ENCODE results near the gene LRP6. TPM values are rescaled to one million over a fixed set of nuclear protein-coding genes. Genes with fewer than 3 reads are reported as not detected.
"Not testable (repeated sequence)": the region's sequence is repeated elsewhere in the genome, so short reads cannot be mapped to it uniquely, and the experiment has no call there.

Gene LRP6
- total RNA-seq (100 to 1,000 TPM in 1 of 2 donors, 10 to 100 TPM in 1; 39.5 to 125 TPM), polyA plus RNA-seq (10 to 100 TPM in 1 of 2 donors, 1 to 10 TPM in 1; 9.4 to 14.2 TPM)
- long read RNA-seq, donor 1, full-length matches to known transcripts: 6 of 15 reads
- long read RNA-seq, donor 1, partial matches to known transcripts: 9 of 15 reads
- long read RNA-seq, donor 1, other reads (novel, unspliced or antisense): 0 of 15 reads
- long read RNA-seq, donor 2, partial matches to known transcripts: 11 of 11 reads
- long read RNA-seq, donor 2, other reads (novel, unspliced or antisense): 0 of 11 reads
- long read RNA-seq, donor 3: 0 reads
- long read RNA-seq, donor 4, partial matches to known transcripts: 10 of 10 reads
- long read RNA-seq, donor 4, other reads (novel, unspliced or antisense): 0 of 10 reads
- long read RNA-seq, donor 5, full-length matches to known transcripts: 1 of 21 reads
- long read RNA-seq, donor 5, partial matches to known transcripts: 20 of 21 reads
- long read RNA-seq, donor 5, other reads (novel, unspliced or antisense): 0 of 21 reads

GRCh38 chr12:12266873-12267741, at the start of gene LRP6:
TSS of gene LRP6 (minus strand) at chr12:12267044. CDS start at chr12:12266735, 309 bp downstream.
- H3K4me1 ChIP-seq (ENCODE audit: control insufficient read depth in 5 of 5, insufficient read depth in 5 of 5, low read length in 5 of 5): peaks cover 0 to 18% (median 8%) of the 10 kb centered on the region in 5 donors

GRCh38 chr12:12315838-12316237, 49.0 kb upstream of the LRP6 start:
- no peaks in the 10 kb centered on the region for H3K36me3 ChIP-seq (ENCODE audit: control insufficient read depth in 4 of 4, insufficient read depth in 4 of 4, low read length in 4 of 4)
- H3K9ac ChIP-seq (ENCODE audit: insufficient read depth in 1 of 2, low read length in 2 of 2): no peak overlapping the region
- no peaks in the 10 kb centered on the region for H3K27me3 ChIP-seq (ENCODE audit: control insufficient read depth in 3 of 3, insufficient read depth in 3 of 3, low read length in 2 of 3)
- H3K27ac ChIP-seq (ENCODE audit: low read depth in 1 of 2, low read length in 1 of 2): no peak overlapping the region
- TF ChIP-seq CTCF (IDR thresholded peaks at IDR 0.05; ENCODE audit: control extremely low read depth, extremely low read depth): no peak
- no peak for ATAC-seq (ENCODE audit: insufficient read depth, low FRiP score)
- no peak overlapping the region for H3K4me3 ChIP-seq
- H3K4me1 ChIP-seq (ENCODE audit: control insufficient read depth in 5 of 5, insufficient read depth in 5 of 5, low read length in 5 of 5): peaks cover 0 to 16% (median 2%) of the 10 kb centered on the region in 5 donors
- H3K9me3 ChIP-seq (ENCODE audit: control insufficient read depth in 4 of 4, insufficient read depth in 3 of 4, low read length in 3 of 4): no peaks in the 10 kb centered on the region
- DNase-seq: no peak

More at GRCh38 chr12:12266873-12267741, at the start of gene LRP6:
- Histone ChIP-seq H3K27ac (ENCODE audit: low read depth in 1 of 2, low read length in 1 of 2) (peak within 1 kb of the TSS; percentile 93 to 99), H3K27me3 (ENCODE audit: control insufficient read depth in 3 of 3, insufficient read depth in 3 of 3, low read length in 2 of 3) (no peaks in the 10 kb centered on the region), H3K4me3 (peak within 1 kb of the TSS; percentile 83), H3K9me3 (ENCODE audit: control insufficient read depth in 4 of 4, insufficient read depth in 3 of 4, low read length in 3 of 4) (no peaks in the 10 kb centered on the region), H3K36me3 (ENCODE audit: control insufficient read depth in 4 of 4, insufficient read depth in 4 of 4, low read length in 4 of 4) (no peaks in the 10 kb centered on the region), H3K9ac (ENCODE audit: insufficient read depth in 1 of 2, low read length in 2 of 2) (peak within 1 kb of the TSS; percentile 81 to 84)
- peak; percentile 93 to 97 (median 96) for DNase-seq
- peak; percentile 97 for ATAC-seq (ENCODE audit: insufficient read depth, low FRiP score)
- no peak for TF ChIP-seq CTCF (IDR thresholded peaks at IDR 0.05; ENCODE audit: control extremely low read depth, extremely low read depth)
- WGBS, 2 donors: 1% methylated on average over 92 of the region's 92 CpGs

GRCh38 chr12:12310695-12311094, 43.9 kb upstream of the LRP6 start:
- H3K36me3 ChIP-seq (ENCODE audit: control insufficient read depth in 4 of 4, insufficient read depth in 4 of 4, low read length in 4 of 4); ATAC-seq (ENCODE audit: insufficient read depth, low FRiP score); H3K4me1 ChIP-seq (ENCODE audit: control insufficient read depth in 5 of 5, insufficient read depth in 5 of 5, low read length in 5 of 5); DNase-seq; H3K27ac ChIP-seq (ENCODE audit: low read depth in 1 of 2, low read length in 1 of 2); H3K9ac ChIP-seq (ENCODE audit: insufficient read depth in 1 of 2, low read length in 2 of 2); H3K9me3 ChIP-seq (ENCODE audit: control insufficient read depth in 4 of 4, insufficient read depth in 3 of 4, low read length in 3 of 4); H3K27me3 ChIP-seq (ENCODE audit: control insufficient read depth in 3 of 3, insufficient read depth in 3 of 3, low read length in 2 of 3); H3K4me3 ChIP-seq: not testable (repeated sequence)
- WGBS, 2 donors: 87 to 91% methylated on average over 10 of the region's 10 CpGs

Data from lung (tissue), 16 donors.